GM10266 (cell line): ENCODE results near the gene ARID5B.

Experiments
- DNase-seq: peaks from one replicate; pipeline ENCODE4 v3.0.0; 2012; ENCODE audit errors: extremely low spot score
- CTCF ChIP-seq: IDR thresholded peaks from 2 replicates; pipeline ENCODE4 v1.5.1; 2012; ENCODE audit warnings: mild to moderate bottlenecking, low read depth; ENCODE audit not compliant: control insufficient read depth, insufficient read depth; ENCODE audit errors: missing control alignments

Gene ARID5B

DNA sequence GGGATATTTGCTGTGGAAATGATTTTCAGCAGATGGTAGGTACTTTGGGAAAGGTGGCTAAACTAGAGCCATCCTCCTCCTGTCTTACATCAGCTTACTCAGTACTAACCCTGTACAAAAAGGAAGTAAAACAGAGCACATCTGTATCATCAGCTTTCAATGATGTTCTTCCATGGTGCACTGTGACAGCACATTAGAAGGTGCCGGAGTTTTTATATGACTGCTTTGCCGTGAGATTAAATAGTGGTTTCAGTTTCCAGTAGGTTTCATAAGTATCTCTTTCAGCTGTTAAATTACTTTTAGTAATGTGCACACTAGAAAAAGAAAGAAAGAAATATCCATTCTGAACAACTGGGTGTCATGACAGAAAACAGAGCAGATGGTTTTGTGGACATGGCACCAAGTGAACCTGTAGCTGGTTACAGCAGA is 86.5 kb downstream of the ARID5B start:
- no peak for TF ChIP-seq CTCF
- DNase-seq = peak; percentile 67

- DNase-seq = no peak
- TF ChIP-seq CTCF = no peak
These were observed 88.7 kb downstream of the ARID5B start for GRCh38 chr10:61989995-61990760.

GRCh38 chr10:61990761-61991135 is 89.2 kb downstream of the ARID5B start:
- no peak for DNase-seq
- TF ChIP-seq CTCF = no peak

DNA sequence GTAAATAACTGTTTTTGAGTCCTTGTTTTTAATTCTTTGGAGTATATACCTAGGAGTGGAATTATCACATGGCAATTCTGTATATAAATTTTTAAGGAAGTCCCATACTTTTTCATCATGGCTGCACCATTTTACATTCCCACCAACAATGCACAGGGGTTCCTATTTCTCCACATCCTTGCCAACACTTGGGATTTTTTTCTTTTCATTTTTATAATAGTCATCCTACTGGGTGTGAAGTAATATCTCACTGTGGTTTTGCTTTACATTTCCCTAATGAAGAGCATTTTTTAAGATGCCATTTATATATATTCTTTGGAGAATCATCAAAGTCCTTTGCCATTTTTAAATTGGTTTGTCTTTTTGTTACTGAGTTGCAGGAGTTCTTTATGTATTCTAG is 89.7 kb downstream of the ARID5B start:
- no peak for TF ChIP-seq CTCF
- no peak for DNase-seq

DNA sequence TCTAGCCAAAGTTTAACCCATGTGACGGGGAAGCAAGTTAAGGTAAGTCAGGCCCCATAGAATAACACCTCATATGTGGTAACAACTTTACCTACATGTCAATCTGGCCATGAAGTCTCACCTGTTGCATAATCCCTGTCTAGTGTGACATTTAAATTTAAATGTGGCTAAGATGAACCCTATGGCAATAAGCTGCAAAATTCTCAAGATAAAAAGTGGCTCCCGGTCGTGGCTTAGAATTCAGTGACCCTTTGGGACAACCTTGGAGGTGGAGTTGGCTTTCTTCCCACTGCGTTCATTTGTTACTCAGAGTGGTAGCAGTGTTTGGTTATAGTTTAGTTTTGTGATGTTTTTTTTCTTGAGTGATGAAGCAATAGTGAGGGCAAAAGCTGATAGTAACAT is 90.6 kb downstream of the ARID5B start:
- no peak for TF ChIP-seq CTCF
- DNase-seq = no peak

DNA sequence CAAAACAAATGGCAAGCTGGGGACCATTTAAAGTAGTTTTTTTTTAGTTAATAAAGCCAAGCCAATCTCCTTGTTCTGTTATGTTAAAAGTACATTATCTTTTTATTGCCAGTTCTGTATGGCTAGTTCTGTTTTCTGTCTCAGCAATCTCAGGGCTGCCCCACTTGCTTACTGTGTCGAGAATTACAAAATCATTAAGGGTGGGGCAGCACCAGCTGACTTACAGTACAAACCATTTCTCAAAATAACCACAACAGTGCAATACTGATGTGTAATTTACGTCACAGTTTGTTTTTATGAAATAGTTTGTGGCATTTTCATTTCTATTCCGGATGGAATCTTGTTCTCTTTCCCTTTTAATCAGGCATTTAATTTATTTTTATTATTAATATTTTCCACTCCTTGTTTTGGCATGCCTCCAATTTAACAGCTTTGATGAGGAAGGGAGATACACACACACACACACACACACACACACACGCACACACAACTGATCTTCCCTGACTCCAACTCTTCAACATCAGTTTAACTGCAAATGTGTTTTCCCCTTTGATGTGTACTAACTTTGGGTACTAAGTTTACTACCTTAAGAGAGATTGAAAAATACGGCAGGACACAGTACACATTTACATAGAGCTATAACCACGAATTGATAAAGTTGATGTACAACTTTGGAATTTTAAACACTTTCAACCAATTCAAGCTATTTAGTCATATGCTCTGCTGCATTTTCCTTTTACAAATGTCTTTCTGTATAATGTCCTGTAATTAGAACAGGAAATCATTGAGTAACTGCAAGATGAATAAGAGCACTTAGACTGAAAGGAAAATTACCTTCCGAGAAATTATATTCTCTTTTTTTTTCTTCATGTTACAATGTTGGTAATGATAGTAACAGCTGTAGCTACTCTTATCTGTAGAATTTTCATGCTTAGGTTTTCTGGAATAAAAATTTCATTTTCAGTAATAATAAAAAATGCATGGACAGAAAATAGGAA is 91.5 kb downstream of the ARID5B start:
- TF ChIP-seq CTCF = no peak
- peak; percentile 18 for DNase-seq

DNA sequence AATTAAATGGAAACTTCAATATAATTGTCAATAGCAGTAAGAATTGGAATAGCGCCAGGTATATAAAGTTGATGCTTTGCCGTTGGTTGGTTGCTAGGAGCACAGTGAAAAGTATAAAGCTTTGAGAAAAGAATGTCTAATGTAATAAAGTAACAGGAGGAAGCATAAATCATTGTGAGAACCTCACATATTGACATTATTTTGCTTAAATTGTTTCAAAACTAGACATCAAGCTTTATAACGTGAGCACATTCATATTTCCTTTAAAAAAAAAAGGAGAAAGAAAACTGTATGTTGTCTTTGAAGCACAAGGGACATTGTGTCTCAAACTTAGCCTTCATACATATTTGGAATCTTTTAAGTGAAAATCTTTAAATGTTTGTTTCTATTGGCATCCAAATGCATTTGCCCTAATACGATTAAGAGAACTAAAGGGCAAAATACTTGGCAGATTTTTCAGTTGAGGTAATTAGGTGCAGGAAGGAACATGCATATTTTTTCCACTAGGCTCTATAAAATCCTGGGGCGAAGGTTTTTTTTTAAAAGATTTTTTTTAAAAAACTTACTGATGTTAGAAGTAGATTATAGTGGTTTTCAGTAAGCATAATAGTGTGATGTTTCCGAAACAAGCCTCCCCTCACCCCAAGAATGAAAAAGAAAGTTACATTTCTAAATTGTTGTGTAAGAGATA is 92.4 kb downstream of the ARID5B start:
- DNase-seq = no peak
- no peak for TF ChIP-seq CTCF
